Umbilical cord (tissue), 2 donors: ENCODE measurements around the gene UNC5C. TPM values are rescaled to one million over a fixed set of nuclear protein-coding genes. Genes with fewer than 3 reads are reported as not detected.
A peak's percentile ranks its signal among the peaks of the same experiment; 100 is the strongest.

ENCODE experiments used
- DNase-seq: peaks from one replicate; pipeline ENCODE4 v3.0.0-alpha.2; 2015; ENCODE audit warnings: low spot score
- total RNA-seq: library from RNA; depleted of rRNA; stranded (reverse); fragments of >200 nt; gene quantifications from one replicate; pipeline ENCODE4 v1.2.3, GENCODE V29; 2014; ENCODE audit warnings: low replicate concordance; ENCODE audit not compliant: insufficient read depth

Gene UNC5C
- 4.6 TPM for total RNA-seq

- peak; percentile 96 for DNase-seq
Observed at GRCh38 chr4:95548738-95549245, at the start of gene UNC5C. UNC5C (minus strand) TSS chr4:95548973.

GRCh38 chr4:95596676-95597075, 47.9 kb upstream of the UNC5C start:
- no peak for DNase-seq

- DNase-seq, result no peak
Observed at GRCh38 chr4:95594629-95595028, 45.9 kb upstream of the UNC5C start.

- no peak for DNase-seq
Observed at GRCh38 chr4:95594013-95594412, 45.2 kb upstream of the UNC5C start.

GRCh38 chr4:95591278-95591677, 42.5 kb upstream of the UNC5C start:
- DNase-seq, result no peak

- DNase-seq, result no peak
Observed at GRCh38 chr4:95590615-95591014, 41.8 kb upstream of the UNC5C start.

- no peak for DNase-seq
Observed at GRCh38 chr4:95585016-95585695, 36.4 kb upstream of the UNC5C start.

- no peak for DNase-seq
Observed at GRCh38 chr4:95580226-95580625, 31.5 kb upstream of the UNC5C start.

- DNase-seq, result peak; percentile 19
Observed at GRCh38 chr4:95572304-95572991, 23.7 kb upstream of the UNC5C start.

- no peak for DNase-seq
Observed at GRCh38 chr4:95571577-95571976, 22.8 kb upstream of the UNC5C start.

- DNase-seq, result no peak
Observed at GRCh38 chr4:95563638-95564337, 15.0 kb upstream of the UNC5C start.

GRCh38 chr4:95560774-95561173, 12.0 kb upstream of the UNC5C start:
- DNase-seq, result no peak

GRCh38 chr4:95556207-95556859, 7.6 kb upstream of the UNC5C start:
- DNase-seq, result no peak

- DNase-seq, result no peak
Observed at GRCh38 chr4:95552942-95553550, 4.3 kb upstream of the UNC5C start.

GRCh38 chr4:95551653-95552052, 2.9 kb upstream of the UNC5C start:
- DNase-seq, result no peak

- DNase-seq, result no peak
Observed at GRCh38 chr4:95550115-95550987, 1.6 kb upstream of the UNC5C start.

GRCh38 chr4:95549246-95550114, 707 bp upstream of the UNC5C start:
- peak; percentile 77 for DNase-seq

GRCh38 chr4:95547715-95548471, 880 bp downstream of the UNC5C start:
- DNase-seq, result peak; percentile 61
